Germinal center (tissue), 1 donor: ENCODE measurements around the gene GRIP2.

ENCODE experiments used
- DNase-seq: peaks from one replicate; pipeline ENCODE4 v3.0.0; 2012; ENCODE audit warnings: mixed read lengths, low spot score

The GRIP2 gene

DNA sequence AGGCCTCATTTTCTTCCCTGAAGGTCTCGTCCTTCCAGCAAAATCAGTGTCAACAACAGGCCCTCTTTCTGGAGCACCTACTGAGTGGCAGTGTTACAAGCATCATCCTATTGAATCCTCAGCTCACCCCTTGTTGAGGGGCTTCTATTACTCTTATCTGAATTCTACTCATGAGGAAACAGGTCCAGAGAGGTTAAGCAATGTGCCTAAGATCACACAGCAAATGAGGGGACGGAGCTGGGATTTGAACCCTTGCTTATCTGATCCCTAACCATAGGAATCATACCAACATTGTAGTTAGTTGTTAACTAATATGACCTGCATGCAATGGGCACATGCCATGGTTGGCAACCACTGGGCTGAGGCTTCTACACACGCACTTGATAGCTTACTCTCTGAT is 74.7 kb downstream of the GRIP2 start:
- no peak for DNase-seq

DNA sequence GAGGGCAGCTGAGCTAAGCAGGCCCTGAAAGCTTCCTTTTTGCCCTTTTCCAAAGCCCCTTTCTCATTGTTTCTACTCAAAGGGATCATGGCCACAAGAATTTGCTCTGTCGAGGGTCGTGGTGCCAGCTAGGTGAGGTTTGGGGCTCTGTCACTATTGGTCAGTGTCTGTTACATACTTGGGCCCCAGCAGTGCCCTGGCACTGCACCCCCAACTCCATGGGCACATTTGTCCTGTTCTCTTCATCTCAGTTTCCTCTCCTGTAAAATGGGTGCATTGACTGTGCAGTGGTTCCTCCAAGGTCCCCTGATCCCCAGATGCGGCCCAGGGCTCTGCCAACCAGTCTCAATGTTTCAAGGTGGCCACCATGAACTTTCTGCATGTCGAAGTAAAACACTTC is 75.6 kb downstream of the GRIP2 start:
- no peak for DNase-seq

DNA sequence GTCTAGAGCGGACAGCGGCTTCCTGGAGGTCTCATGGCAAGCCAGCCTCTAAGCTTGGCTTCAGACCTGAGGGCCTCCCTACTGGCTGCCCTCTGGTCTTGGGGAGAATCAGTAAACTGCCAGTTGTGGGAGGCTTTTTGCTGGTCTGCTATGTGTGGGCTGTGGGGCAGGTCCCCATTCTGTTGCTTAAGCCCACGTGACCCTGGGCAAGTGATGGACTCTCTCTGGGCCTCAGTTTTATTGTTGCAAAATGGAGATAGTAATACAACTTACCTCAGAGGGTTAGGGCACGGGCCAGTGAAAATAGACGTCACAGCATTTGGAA is 76.0 kb downstream of the GRIP2 start:
- no peak for DNase-seq

DNA sequence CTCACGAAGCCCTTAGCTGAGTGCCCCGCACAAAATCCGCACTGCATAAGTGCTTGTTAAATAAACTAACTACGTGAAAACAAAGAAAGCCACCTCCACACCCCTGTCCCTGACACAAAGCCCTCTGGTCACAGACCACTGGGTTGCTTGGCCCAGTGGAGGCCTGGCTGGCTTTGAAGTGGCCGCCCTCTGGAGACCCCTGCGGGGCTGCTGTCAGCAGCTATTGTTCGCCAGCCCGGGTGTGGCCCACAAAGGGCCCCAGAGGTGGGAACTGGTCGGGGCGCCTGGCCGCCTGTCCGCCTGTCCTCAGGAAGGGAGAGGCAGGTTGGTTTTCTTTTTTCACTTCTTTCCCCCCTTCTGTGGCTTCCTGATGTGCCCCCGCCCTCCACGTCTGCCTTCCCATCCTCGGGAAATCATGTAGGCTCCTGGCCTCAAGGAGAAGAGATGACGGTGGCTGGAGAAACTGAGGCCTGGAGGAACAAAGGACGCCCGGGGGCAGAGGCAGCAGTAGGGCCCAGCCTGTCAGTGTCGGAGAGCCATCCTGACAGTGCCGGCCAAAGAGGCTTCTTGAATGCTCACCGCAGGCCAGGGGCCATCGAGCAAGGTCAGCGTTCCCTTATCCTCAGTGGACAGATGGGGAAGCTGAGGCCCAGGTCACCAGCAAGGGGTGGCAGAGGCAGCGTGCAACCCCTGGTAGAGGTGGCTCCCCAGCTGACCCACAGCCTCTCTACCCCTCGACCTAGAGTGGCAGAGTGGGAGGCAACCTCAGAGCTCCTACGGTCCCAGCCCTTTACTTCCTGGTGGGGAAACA is 76.6 kb downstream of the GRIP2 start:
- no peak for DNase-seq

DNA sequence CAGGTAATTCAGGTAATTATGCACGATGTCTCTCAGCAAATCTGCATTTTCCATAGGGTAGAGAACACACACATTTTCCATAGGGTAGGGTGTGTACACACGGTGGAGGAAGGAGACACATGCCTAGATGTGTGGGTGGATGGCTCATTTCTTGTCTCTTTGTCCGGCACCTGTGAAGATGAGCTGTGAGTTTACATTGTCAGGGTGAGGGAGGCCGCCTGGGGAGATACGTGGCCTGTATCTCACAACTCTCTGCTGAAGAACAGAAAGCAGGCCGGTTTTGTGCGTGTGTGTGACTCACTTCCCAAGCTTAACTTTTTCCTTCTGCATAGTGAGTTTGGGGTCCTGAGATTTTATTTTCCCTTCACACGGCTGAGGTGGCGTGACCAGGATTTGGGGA is 77.4 kb downstream of the GRIP2 start:
- DNase-seq = no peak

DNA sequence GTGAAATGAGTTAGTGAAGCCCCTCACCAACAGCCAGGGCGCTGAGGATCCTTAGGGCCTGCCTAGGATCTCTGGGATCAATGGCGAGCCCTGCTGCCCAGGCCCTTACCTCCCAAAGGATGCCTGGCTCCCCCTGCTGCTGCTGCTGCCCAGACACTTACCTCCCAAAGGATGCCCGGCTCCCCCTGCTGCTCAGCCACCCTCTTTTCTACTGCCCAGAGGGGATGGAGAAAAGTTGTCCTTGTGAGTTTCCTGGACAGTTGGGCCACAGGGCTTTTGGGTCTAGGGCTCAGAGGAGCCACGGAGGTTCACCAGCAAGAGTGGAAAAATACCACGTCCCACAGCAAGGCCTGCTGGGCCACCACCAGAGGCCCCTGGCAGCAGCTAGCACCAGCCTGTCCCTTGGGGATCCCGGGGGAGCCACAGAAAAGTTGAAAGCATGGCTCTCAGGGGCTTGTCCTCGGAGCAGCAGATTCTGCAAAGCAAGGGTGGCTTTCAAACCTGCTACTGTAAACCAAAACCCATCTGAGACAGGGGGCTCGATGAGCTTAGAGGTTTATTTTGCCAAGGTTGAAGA is 78.3 kb downstream of the GRIP2 start:
- no peak for DNase-seq

DNA sequence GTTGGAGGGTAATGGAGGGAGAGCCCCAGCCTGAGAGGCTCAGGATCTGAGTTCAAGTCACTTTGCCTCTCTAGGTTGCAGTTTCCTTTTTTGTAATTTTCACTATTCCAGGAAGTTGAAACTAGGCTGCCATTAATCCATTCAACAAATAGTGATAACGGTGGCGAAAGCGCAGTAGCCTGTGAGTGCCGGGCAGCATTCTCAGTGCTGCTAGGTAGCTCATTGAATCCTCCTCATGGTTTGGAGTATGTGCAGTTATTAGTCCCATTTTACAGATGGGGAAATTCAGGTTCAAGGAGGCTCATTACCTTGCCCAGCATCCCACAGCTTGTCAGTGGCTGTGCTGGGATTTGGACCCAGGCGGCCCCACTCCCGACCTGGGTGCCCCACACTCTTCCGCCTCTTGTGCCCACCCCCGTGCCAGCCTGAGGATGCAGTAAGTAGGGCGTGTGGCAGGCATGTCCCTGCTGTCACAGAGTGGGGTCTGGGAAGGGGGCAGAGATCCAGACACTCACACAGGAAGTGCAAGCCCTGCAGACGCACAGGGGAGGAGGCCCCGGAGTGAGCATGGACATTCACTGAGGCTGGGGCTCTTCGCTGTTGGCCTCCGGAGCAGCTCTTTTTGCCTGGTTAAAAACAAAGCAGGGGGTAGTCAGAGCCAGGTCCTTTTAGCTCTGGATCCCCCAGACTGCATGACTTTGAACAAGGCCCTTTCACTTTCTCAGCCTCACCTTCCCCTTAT is 79.0 kb downstream of the GRIP2 start:
- no peak for DNase-seq

DNA sequence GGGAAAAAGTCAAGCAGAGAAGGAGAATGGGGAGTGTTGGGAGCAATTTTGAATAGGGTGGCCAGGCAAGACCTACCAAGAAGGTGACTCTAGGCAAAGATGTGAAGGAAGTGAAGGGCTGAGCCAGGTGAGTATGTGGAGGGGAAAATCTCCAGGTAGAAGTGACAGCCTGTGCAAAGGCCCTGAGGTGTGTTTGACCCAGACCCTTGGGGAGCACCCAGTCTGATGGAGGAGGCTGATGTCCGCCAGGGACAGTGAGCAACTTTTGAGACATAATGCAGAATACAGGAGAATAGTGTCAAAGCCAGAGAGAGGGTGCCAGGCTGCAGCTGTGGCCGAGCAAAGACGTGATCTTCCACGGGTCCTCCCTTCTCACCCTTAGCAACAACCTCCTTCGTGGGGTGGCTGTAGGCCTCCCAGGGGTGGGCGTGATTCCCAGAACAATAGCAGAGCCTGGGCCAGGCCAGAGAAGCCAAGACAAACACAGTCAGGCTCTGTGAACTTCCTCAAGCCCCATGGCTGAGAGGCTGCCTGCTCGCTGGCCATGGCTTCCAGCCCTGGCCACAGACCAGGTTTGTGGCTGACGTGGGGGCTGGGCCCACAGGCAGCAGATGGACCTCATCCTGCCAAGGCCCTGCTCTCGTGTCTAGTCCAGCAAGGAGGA is 79.7 kb downstream of the GRIP2 start:
- DNase-seq = no peak

DNA sequence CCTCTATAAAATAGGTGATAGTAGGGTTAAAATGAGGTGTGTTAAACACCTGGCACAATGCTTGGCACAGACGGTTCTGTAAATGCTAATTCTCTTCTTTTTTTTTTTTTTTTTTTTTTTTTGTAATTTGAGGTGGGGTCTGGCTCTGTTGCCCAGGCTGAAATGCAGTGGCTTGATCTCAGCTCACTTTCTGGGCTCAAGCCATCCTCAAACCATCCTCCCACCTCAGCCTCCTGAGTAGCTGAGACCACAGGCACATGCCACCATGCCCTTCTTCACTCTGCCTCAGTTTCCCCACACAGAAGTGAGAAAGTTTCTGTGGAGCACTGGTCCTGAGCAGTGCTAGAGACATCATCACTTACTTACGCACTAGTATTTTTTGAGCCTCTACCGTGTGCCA is 80.4 kb downstream of the GRIP2 start:
- DNase-seq = no peak

DNA sequence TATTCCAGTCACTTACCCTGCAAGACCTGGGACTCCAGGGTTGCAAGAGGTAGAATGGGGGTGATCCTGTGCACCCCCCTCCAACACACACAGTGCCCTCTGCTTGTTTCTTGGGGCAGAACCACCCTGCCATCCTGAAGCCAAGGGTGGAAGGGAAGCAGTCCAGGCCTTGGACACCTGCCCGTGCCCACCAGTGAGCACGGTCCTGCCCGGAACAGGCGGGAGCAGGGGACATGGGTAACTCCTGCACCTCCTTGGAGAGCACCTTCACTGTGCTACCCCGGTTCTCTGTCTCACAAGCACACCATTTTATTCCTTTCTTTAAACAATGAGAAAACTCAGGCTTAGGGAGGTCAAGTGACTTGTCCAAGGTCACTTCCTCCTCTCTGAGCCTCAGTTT is 80.8 kb downstream of the GRIP2 start:
- DNase-seq = no peak

DNA sequence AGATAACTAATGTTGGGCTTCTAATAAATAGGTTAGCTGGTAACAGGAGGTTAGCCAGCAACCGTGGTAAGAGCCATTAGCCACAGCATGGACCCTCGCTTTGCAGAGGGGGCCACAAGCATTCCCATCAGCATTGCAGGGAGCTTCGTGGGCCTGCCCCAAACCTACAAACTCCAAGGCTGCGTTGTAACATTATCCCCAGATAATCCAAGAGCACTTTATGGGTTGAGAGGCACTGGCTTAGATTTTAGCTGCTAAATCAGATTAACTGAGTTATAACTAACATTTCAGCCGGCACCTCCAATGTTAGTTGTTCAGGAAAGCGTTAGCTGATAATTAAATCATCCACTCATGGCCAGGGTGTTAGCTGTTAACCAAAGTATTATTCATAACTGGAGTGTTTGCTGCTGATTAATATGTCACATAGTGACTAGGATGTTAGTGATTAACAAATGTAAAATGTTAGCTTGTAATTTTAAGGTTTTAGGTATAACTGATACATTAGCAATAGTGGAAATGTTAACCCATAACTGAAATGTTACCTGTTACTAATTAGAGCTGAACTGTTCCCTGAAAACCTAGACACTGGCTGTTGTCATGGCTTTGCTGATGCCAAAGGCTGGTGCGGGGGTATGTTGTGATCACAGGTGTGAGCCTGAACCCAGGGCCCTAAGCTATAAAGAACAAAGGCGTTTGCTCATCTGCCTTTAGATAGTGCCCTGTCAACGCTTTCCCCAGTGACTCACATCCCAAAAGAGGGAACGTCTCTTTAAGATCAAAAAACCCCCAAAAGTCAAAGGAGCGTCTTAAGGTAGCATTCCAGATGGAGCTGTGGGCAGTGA is 81.5 kb downstream of the GRIP2 start:
- DNase-seq = no peak

DNA sequence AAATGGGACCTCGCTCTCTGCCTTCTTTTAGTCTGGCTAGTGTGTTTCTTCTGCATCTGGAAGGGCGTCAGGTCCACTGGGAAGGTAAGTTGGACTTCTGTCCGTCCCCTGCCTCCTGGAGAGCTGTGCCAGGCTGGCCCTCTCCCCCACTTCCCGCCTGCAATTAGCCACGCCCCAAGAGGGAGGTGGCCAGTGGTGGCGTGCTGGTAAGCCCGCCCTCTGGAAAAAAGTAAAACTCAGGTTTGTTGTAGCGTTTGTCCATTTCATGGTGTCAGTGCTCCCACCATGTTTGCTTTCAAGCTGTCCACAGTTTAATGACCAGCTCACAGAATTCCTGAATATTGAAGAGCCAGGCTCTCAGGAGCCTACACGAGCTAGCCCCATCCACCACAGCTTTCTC is 82.1 kb downstream of the GRIP2 start:
- DNase-seq = no peak

DNA sequence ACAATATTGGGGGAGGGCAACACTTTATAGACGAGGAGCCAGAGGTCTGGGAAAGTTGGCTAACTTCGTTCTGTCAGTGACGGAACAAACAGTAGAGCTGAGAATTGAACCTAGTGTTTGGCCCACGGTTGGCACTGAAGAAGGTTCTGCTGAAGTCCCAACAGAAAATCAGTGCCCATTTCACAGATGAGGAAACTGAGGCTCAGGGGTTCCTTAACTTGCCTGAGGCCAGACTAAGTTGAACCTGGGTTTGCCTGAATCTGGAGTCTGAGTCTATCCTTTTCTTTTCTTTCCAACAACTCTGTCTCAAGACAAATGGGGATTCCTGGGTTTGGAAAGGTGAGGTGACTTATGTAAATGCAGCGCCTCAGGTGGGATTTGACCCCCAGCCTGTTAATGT is 82.7 kb downstream of the GRIP2 start:
- no peak for DNase-seq

DNA sequence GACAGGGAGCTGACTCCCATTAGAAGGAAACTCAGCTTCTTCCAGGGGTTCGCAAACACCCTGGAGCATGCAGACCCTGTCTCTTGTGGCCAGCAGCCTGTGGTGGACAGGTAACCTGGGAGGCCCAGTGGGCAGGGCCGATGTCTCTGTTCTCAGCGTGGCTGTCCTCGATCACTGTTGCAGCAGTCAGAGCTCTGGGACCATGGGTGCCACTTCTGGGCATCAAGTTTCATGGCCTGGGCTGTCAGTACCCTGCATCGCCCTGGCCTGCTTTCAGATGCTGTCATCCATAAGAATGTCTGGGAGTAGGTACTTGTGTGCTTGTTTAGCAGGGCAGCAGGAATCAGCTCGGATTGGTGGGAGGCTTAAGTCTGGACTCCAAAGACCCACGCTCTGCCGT is 83.3 kb downstream of the GRIP2 start:
- no peak for DNase-seq

DNA sequence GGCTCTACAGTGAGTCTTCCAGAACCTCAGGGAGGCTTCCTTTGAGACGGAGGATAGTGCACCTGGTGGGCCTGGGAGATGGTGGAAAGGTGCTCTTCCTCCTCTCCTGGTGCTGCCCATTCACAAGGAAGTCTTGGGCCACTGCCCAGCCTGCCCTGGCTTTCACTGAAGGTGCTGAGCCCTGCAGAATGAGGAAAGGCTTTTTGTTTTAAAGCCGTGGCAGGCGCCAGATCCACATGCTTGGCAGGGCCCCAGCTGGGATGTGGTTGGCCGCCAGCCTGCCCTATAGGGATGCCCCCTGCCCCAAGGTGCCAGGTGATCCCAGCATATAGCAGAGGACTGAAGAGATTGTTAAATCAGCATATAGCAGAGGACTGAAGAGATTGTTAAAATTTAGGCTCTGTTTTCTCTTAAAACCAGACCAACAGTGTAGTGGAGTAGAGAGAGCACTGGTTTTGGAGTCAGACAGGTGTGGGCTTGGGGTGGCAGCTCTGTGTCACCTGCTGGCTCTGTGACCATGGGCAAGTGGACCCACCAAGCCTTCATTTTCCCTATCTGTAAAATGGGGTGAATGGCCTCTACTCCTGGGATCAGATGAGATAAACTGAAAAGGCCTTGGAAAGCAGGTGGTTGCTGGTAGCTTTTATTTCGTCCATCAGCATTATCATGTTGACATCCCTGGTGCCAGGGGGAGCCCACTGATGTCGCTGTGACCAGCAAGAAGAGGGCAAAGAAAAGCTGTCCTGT is 84.4 kb downstream of the GRIP2 start:
- no peak for DNase-seq

DNA sequence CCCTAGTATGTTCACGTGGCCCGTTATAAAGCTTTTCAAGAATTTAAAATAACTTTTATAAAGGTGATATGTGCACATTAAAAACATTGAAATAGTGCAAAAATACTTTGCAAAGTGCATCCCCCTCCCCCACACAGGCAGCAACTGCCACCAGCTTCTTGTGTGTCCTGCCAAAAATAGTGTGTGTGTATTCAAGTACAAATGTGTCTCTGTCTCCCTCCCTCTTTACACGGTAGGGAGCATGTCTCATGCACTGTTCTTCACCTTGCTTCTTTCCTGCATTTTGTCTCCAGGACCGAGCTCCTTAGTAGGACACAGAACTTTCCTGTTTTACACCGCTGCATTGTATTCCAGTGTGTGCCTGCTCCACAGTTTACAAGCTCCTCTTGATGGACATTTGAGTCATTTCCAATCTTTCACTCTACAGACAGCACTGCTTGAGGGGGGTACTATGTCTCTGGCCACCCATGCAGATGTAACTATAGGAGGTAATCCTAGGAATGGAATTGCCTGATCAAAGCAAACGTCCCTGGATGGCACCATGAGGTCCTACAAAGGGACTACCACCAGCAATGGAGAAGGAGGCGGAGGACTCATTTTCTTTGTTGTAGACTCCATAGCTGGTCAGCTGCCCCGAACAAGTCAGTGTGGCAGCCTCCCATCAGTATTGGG is 85.4 kb downstream of the GRIP2 start:
- DNase-seq = no peak

DNA sequence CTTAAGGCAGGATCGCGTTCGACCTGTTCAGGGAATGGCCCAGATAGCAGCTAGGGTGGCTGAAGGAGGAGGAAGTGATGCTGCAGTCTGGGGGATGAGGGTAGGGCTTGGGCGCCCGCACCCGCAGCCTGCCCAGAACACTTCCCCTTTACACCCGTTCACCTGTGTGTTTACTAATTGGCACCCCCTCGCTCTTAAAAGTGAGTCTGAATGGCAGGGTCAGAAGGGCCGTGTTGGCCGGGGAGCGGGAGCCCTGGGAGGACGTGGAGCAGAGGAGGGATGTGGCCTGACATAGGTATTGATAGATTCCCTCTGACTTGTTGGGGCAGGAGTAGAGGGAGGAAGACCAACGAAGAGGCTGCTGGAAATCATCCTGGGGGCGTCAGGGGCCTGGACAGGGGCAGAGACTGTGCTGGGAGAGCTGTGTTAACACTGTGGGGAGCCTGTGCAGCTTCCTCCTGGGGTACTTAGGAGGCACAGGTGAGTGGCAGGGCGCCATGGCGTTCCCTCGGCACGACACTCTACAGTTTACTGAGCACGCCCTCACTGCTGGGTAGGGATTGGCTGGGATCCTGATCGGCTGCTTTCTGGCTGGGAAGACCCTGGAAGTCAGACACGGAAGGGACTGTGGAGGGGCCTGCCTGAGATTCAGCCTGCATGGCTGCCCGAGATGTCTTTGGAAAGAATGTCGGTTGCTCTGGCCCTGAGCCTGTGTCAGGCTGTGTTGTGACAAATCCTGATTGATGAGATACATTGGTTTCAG is 86.1 kb downstream of the GRIP2 start:
- DNase-seq = no peak

DNA sequence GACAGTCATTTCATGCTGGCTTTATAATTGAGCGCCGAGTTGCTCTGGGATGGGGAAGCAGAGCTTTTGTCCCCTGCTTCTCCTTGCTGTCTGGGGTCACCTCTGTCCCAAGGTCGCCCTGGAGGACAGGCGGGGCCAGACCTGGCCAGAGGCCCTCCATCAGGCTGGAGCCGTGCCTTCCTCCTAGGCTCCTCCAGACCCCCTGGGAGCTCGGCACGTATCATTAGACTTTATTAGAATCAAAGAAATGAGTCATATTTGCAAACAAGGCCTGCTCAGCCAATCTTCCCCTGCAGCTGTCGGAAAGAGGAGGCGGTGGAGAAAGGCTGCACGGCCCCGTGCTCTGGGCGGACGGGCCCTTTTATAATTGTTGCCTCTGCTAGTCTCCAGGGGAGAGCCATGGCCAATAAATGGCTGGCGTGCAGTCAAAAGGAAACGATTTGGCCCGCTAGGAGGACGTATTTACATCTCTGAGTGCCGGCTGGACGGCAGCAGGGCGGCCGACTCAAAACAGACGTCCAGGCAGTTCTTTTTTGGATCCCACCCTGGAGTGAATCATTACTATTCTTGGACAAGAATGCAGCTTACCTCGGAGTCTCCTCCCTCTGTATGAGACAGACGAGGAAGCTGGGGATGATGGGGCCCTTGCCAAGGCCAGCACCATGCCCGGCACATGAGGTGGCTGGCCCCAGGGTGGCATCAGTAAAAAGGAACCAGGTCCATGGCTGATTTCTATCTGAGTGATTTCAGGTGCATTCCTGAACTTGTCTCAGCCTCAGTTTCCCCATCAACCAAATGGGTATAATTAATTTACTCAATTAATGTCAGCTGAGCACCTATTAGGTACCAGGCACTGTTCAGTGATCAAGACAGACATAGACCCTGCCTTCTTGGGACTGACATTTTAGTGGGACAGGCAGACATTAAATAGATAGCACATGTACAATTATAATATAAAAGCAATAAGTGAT is 87.1 kb downstream of the GRIP2 start:
- no peak for DNase-seq
